HPDE6-E6E7 (cell line): Measurements from ENCODE around the gene OGDH.
A peak's percentile ranks its signal among the peaks of the same experiment; 100 is the strongest.
"Not testable (repeated sequence)": the region's sequence is repeated elsewhere in the genome, so short reads cannot be mapped to it uniquely, and the experiment has no call there.

Experiments
- DNase-seq: peaks from one replicate; pipeline ENCODE4 v3.0.0; 2011; ENCODE audit warnings: missing footprints; ENCODE audit errors: extremely low spot score

The OGDH gene

GRCh38 chr7:44580945-44581878 lies 25.2 kb upstream of the OGDH start:
- peak; percentile 33 for DNase-seq

DNA sequence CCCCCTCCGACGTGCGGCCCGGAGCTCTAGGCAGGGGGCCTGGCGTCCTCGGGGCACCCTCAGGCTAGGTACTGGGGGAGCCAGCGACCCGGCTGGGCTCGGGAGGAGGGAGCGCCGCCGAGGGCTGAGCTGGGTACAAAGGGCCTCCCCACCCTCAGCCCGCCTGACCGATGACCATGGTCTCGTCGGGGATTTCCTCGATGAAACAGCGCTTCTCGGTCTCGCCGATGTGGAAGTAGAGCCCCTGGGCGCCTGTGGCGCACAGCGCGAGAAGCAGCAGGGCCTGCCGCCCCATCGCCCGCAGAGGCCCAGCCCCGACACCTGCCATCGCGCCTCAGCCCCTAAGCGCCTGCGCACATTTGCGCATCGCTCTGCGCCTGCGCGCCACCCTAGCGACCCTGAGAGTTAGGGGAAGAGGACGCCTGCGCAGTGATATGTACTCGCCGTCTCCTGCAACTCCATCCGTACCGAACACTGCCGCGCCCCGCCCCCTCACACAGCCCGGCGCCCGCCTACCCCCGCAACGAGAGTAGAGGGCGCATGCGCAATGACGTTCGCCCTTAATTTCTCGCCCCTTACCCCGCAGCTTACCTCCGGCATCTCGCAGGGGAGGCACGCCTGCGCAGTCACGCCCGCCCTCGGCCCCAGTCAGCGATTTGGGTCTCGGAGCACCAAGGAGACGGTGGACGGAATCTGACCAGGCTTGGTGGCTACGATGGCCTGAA lies 24.4 kb upstream of the OGDH start, which contains the start of gene TMED4:
TSS of gene TMED4 (minus strand) at position 353 of the 725 bp plus-strand sequence. CDS start at position 328, 25 bp downstream.
- DNase-seq = peak; percentile 99

DNA sequence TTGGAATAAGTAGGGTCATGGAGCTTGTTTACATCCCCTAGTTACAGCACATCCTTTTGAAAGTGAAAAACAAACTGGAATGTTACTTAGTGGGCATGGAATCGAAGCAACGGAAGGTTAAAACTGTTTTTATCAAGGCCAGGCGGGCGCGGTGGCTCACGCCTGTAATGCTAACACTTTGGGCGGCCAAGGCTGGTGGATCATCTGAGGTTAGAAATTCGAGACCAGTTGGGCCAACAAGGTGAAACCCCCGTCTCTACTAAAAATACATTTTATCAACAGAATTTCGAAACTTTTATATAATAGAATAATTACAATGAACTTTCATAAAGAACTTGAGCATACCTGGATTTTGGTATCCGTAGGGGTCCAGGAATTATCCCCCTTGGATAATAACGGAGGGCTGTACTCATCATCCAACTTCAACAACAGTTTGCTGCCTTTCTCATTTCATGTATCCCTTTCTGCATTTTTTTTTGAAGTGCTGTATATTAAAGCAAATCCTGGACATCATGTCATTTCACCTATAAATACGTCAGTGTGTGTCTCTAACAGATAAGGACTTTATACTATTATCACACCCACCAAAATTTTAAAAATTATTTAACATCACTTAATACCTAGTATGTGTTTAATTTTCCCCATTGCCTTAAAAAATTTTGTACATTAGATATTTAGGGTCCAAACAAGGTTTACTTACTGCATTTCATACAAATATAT lies 23.1 kb upstream of the OGDH start:
- no peak for DNase-seq

GRCh38 chr7:44587843-44588711 lies 18.4 kb upstream of the OGDH start:
- no peak for DNase-seq

GRCh38 chr7:44590910-44591309 lies 15.5 kb upstream of the OGDH start:
- DNase-seq = no peak

DNA sequence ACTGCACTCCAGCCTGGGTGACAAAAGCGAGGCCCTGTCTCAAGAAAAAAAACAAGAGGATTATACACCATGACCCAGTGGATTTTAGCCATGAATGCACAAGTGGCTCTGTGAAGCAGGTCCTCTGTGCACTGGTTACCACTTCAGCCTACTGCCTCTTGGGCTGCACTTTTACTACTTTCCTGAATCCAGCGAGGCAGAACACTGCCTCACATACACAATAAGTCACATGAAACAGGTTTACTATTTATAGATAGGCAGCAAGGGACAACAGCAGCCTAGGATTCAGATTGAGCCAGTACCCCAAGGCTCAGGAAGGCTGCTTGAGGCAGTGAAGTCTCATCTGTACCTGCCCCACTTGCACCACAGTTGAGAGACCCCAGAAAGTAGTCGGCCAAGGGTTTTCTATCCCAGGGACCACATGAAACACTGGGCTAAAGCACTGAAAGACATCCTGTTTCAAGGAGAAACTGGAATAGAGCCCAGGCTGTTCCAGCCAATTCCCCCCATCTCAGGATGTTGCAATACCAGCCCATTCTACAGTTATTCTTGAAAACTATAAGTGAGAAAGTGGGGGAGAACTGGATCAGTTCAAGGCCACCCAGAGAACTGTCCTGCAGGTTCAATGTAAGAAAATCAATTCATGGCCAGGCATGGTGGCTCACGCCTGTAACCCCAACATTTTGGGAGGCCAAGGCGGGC lies 10.3 kb upstream of the OGDH start:
- DNase-seq = no peak

DNA sequence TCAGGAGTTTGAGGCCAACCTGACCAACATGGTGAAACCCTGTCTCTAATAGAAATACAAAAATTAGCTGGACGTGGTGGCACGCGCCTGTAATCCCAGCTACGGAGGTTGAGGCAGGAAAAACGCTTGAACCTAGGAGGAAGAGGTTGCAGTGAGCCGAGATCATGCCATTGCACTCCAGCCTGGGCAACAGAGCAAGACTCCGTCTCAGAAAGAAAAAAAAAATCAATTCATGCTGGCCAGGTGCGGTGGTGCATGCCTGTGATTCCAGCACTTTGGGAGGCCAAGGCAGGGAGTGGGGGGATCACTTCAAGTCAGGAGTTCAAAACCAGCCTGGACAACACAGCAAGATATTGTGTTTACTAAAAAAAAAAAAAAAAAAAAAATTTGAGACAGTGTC lies 9.2 kb upstream of the OGDH start:
- DNase-seq = not testable (repeated sequence)

GRCh38 chr7:44599222-44599621 lies 7.2 kb upstream of the OGDH start:
- no peak for DNase-seq

DNA sequence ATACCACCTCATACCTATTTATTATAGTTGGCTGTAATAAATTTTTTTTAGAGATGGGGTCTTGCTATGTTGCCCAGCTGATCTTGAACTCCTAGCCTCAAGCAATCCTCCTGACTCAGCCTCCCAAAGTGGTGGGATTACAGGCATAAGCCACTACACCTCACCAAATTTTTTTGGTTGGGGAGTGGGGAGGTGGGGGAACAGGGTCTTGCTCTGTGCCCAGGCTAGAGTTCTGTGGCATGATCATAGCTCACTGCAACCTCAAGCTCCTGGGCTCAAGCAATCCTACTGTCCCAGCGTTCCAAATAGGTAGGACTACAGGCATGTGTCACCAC lies 3.9 kb upstream of the OGDH start:
- DNase-seq = no peak

DNA sequence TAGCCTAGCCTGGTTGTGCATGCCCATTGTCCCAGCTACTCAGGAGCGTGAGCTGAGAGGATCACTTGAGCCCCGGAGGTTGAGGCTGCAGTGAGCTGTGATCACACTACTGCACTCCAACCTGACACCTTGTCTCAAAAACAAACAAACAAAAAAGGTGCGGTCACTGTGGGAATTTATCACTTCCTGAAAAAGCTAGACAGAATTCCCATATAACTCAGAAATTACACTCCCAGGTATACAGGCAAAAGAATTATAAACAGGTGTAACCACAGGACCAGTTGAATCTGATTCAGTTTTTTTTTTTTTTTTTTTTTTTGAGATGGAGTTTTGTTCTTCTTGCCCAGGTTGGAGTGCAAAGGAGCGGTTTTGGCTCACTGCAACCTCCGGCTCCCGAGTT lies 3.2 kb upstream of the OGDH start:
- DNase-seq = no peak

- DNase-seq = no peak
These were observed 1.5 kb upstream of the OGDH start for GRCh38 chr7:44604941-44605340.

- DNase-seq = no peak
These were observed 978 bp downstream of the OGDH start for GRCh38 chr7:44607141-44608068.

GRCh38 chr7:44608916-44609648 lies 2.7 kb downstream of the OGDH start:
- DNase-seq = no peak

DNA sequence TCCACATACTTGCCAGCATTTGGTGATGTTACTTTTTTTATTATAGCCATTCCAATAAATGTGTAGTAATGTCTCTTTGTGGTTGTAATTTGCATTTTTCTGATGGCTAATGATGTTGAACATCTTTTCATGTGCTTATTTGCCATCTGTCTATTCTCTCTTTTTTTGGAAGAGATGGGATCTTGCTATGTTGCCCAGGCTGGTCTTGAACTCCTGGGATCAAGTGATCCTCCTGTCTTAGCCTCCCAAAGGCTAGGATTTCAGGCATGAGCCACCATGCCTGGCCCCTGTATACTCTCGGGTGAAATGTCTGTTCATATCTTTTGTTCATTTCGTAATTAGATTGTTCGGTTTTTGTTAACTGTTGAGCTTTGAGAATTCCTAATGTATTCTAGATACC lies 3.4 kb downstream of the OGDH start:
- no peak for DNase-seq

DNA sequence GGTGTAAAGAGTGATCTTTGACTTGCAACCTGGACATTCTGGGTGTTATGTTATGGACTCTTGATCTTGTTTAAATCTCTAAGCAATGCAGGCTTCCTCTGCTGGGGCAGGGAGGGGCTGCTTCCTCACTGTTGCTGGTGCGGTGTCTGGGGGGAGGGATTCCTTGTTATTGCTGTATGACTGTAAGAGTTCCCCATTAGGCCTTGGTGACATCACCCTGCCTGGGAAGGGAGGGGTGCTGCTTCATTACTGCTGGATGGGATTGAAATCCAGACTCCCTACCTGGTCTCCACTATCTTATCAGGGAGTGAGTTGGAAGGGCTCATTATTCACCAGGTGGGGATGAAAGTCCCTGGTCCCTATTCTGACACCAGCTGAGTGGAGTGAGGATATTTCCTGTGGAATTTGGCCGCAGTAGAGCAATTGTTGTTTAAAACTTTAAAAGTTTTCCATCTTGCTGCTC lies 8.8 kb downstream of the OGDH start:
- DNase-seq = no peak

DNA sequence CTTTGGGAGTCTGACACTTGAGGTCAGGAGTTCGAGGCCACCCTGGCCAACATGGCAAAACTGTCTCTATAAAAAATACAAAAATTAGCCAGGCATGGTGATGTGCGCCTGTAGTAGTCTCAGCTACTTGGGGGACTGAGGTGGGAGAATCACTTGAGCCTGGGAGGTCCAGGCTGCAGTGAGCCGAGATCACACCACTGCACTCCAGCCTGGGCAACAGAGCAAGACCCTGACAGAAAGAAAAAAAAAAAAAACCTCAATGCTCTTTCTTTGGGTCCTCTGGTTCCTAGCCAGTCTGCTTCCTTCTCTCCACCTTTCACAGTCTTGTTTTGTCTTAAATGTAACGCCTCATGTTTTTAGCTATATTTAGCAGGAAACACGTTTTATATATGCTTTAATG lies 9.4 kb downstream of the OGDH start:
- no peak for DNase-seq

- DNase-seq = no peak
These were observed 10.1 kb downstream of the OGDH start for GRCh38 chr7:44616545-44616944.

- no peak for DNase-seq
These were observed 10.9 kb downstream of the OGDH start for GRCh38 chr7:44617225-44617890.
